ENCODE measurements around the gene HGFAC.

DNA sequence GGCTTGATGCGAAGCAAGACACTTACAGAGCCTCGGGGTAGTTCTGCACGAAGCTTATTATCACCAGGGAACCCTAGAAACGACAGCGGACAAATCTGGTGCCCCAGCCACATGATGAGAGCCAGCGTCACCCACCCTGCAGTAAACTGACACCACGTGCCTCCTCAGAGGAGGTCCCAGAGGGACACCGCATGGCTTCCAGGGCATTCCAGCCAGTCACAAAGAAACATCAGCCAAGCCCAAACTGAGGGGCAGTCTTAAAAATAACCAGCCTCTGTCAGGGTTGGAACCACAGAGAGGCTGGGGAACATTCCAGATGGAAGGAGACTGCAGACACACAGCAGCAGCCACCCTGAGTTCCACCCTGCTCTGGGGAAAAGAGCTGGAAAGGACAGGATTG is 36.6 kb upstream of the HGFAC start:
- TF ChIP-seq, protein P1, sequence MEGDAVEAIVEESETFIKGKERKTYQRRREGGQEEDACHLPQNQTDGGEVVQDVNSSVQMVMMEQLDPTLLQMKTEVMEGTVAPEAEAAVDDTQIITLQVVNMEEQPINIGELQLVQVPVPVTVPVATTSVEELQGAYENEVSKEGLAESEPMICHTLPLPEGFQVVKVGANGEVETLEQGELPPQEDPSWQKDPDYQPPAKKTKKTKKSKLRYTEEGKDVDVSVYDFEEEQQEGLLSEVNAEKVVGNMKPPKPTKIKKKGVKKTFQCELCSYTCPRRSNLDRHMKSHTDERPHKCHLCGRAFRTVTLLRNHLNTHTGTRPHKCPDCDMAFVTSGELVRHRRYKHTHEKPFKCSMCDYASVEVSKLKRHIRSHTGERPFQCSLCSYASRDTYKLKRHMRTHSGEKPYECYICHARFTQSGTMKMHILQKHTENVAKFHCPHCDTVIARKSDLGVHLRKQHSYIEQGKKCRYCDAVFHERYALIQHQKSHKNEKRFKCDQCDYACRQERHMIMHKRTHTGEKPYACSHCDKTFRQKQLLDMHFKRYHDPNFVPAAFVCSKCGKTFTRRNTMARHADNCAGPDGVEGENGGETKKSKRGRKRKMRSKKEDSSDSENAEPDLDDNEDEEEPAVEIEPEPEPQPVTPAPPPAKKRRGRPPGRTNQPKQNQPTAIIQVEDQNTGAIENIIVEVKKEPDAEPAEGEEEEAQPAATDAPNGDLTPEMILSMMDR (conservative IDR thresholded peaks at IDR 0.05) = no peak
- no peak for TF ChIP-seq EZH2 (IDR thresholded peaks at IDR 0.05; ENCODE audit: low read depth)

All from PC-9 (cell line).